ENCODE data around the gene SNX30. TPM values are rescaled to one million over a fixed set of nuclear protein-coding genes. Genes with fewer than 3 reads are reported as not detected.

Gene SNX30
- total RNA-seq, 1 experiment from 2014 or later: 6.4 TPM

DNA sequence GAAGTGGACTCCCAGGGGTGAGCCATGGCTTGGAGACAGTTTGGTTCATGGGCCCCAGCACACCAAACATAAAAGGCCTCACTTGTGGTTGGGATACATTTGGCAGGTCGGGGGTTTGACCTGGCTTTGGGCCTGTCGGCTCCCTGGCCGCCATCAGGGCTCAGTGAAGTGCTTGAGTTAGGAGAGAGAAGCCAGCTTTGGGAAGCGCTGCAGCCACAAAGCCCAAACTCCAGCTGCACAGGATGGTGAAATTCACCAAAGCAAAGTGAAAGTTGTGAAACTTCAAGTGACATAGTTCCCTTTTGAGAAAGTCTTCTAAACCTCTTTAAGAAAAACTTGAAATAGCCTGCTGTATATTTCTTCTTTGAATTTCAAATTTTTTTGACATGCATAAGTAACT lies 112.7 kb downstream of the SNX30 start:
- Histone ChIP-seq H3K36me3 (ENCODE audit: low read depth, low read length) (no peaks in the 10 kb centered on the region), H2AFZ (ENCODE audit: low read length) (no peak overlapping the region), H3K4me1 (ENCODE audit: insufficient read depth, low read length) (peaks cover 12% of the 10 kb centered on the region), H3K9ac (ENCODE audit: low read length) (no peak overlapping the region), H3K4me3 (ENCODE audit: low read length) (no peak overlapping the region), H3K79me2 (ENCODE audit: low read length) (no peaks in the 10 kb centered on the region), H3K4me2 (ENCODE audit: low read length) (no peak overlapping the region), H3K9me3 (ENCODE audit: low read length) (no peaks in the 10 kb centered on the region), H3K27ac (ENCODE audit: low read length) (no peak overlapping the region), H3F3A (ENCODE audit: low read length, unreplicated experiment) (peaks cover 5% of the 10 kb centered on the region), H3K9me2 (replicated peaks; ENCODE audit: low read length) (no peaks in the 10 kb centered on the region), H4K20me1 (ENCODE audit: low read length) (no peaks in the 10 kb centered on the region), H3K27me3 (ENCODE audit: low read length) (no peaks in the 10 kb centered on the region)
- ATAC-seq (no peak), DNase-seq (no peak)
- ChIA-PET CTCF (no interaction called here), POLR2A (ENCODE audit: unreplicated experiment) (no interaction called here)
- TF ChIP-seq EZH2phosphoT487 (IDR thresholded peaks at IDR 0.05; ENCODE audit: borderline replicate concordance, low read length): no peak
- no peak for TF ChIP-seq CTCF (conservative IDR thresholded peaks at IDR 0.05; ENCODE audit: low read depth, low read length)
- no peak for TF ChIP-seq EZH2 (IDR thresholded peaks at IDR 0.05; ENCODE audit: low read length, unreplicated experiment)
- no TSS peak for BruUV-seq (replicated peaks)
- intact Hi-C loops (cut with micrococcal nuclease): no loop called here

- Histone ChIP-seq H3K27me3 (ENCODE audit: low read length) (no peaks in the 10 kb centered on the region), H3K27ac (ENCODE audit: low read length) (no peak overlapping the region), H2AFZ (ENCODE audit: low read length) (no peak overlapping the region), H4K20me1 (ENCODE audit: low read length) (no peaks in the 10 kb centered on the region), H3K36me3 (ENCODE audit: low read depth, low read length) (no peaks in the 10 kb centered on the region), H3F3A (ENCODE audit: low read length, unreplicated experiment) (peaks cover 8% of the 10 kb centered on the region), H3K4me3 (ENCODE audit: low read length) (no peak overlapping the region), H3K4me2 (ENCODE audit: low read length) (no peak overlapping the region), H3K9me2 (replicated peaks; ENCODE audit: low read length) (no peaks in the 10 kb centered on the region), H3K79me2 (ENCODE audit: low read length) (no peaks in the 10 kb centered on the region), H3K4me1 (ENCODE audit: insufficient read depth, low read length) (peaks cover 15% of the 10 kb centered on the region), H3K9ac (ENCODE audit: low read length) (no peak overlapping the region), H3K9me3 (ENCODE audit: low read length) (no peaks in the 10 kb centered on the region)
- CTCF ChIA-PET: no interaction called here
- intact Hi-C loops (cut with micrococcal nuclease): no loop called here
- POLR2A ChIA-PET (ENCODE audit: unreplicated experiment): no interaction called here
- TF ChIP-seq CTCF (conservative IDR thresholded peaks at IDR 0.05; ENCODE audit: low read depth, low read length) (no peak), EZH2phosphoT487 (IDR thresholded peaks at IDR 0.05; ENCODE audit: borderline replicate concordance, low read length) (no peak), EZH2 (IDR thresholded peaks at IDR 0.05; ENCODE audit: low read length, unreplicated experiment) (no peak)
- DNase-seq (no peak), ATAC-seq (no peak)
- no TSS peak for BruUV-seq (replicated peaks)
These were observed 113.2 kb downstream of the SNX30 start for GRCh38 chr9:112863746-112864145.

GRCh38 chr9:112864403-112864802 lies 113.8 kb downstream of the SNX30 start:
- no peak overlapping the region for H2AFZ ChIP-seq (ENCODE audit: low read length)
- peaks cover 11% of the 10 kb centered on the region for H3F3A ChIP-seq (ENCODE audit: low read length, unreplicated experiment)
- no peak overlapping the region for H3K4me3 ChIP-seq (ENCODE audit: low read length)
- H3K36me3 ChIP-seq (ENCODE audit: low read depth, low read length): no peaks in the 10 kb centered on the region
- no TSS peak for BruUV-seq (replicated peaks)
- H3K9me3 ChIP-seq (ENCODE audit: low read length): no peaks in the 10 kb centered on the region
- H3K9me2 ChIP-seq (replicated peaks; ENCODE audit: low read length): no peaks in the 10 kb centered on the region
- POLR2A ChIA-PET (ENCODE audit: unreplicated experiment): no interaction called here
- no peak overlapping the region for H3K27ac ChIP-seq (ENCODE audit: low read length)
- H4K20me1 ChIP-seq (ENCODE audit: low read length): no peaks in the 10 kb centered on the region
- no peak overlapping the region for H3K9ac ChIP-seq (ENCODE audit: low read length)
- no peaks in the 10 kb centered on the region for H3K27me3 ChIP-seq (ENCODE audit: low read length)
- ATAC-seq (no peak), DNase-seq (no peak)
- H3K4me2 ChIP-seq (ENCODE audit: low read length): no peak overlapping the region
- no peaks in the 10 kb centered on the region for H3K79me2 ChIP-seq (ENCODE audit: low read length)
- intact Hi-C loops (cut with micrococcal nuclease): no loop called here
- CTCF ChIA-PET: no interaction called here
- H3K4me1 ChIP-seq (ENCODE audit: insufficient read depth, low read length): peaks cover 21% of the 10 kb centered on the region
- TF ChIP-seq CTCF (conservative IDR thresholded peaks at IDR 0.05; ENCODE audit: low read depth, low read length) (no peak), EZH2phosphoT487 (IDR thresholded peaks at IDR 0.05; ENCODE audit: borderline replicate concordance, low read length) (no peak), EZH2 (IDR thresholded peaks at IDR 0.05; ENCODE audit: low read length, unreplicated experiment) (no peak)
